Activated CD8-positive, alpha-beta memory T cell treated with anti-CD3 and anti-CD28 coated beads for 36 hours (primary cell): ENCODE data around the gene SAG. TPM values are rescaled to one million over a fixed set of nuclear protein-coding genes. Genes with fewer than 3 reads are reported as not detected.
"Not testable (repeated sequence)": the region's sequence is repeated elsewhere in the genome, so short reads cannot be mapped to it uniquely, and the experiment has no call there.

Source experiments
- CTCF ChIA-PET: fragments of 350-600 bp; sonication (Branson Sonifier 250); formaldehyde crosslinking; loops from one replicate; lab custom pipeline; 2021; ENCODE audit warnings: antibody characterized with exemption; lab: Charles Lee
- POLR2A ChIA-PET: fragments of 350-600 bp; sonication (Branson Sonifier 250); formaldehyde crosslinking; loops from one replicate; lab custom pipeline; 2021; ENCODE audit warnings: antibody characterized with exemption; lab: Charles Lee
- total RNA-seq, 2 experiments: library from RNA; stranded (reverse); gene quantifications; one replicate each; pipeline ENCODE4 v1.2.3, GENCODE V29; 2021

Gene SAG
- total RNA-seq, 2 experiments from 2014 or later = 0.15 TPM; not detected in 1

DNA sequence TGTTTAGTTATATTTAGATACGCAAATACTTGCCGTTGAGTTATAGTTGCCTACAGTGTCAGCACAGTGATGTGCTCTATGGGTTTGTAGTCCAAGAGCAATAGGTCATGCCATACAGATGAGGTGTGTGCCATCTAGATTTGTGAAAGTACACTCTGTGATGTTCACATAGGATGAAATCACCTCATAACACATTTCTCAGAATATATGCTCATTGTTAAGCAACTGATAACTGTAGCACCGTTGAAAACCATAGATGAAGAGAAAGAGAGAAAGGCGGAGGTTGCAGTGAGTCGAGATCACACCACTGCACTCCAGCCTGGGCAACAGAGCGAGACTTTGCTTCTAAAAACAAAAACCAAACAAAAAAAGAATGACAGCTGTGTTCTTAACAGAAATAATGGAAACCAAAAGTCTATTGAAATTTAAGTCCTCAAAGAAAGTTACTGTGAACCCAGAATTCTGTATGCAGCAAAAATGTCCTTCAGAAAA, 56.2 kb downstream of the SAG start:
- POLR2A ChIA-PET = no interaction called here
- CTCF ChIA-PET = interaction anchor here (1.2 kb wide), 1 partner anchor 9 kb away, joined by 3 read pairs; no protein-coding TSS in a partner anchor

GRCh38 chr2:233365861-233366520, 58.4 kb downstream of the SAG start:
- ChIA-PET CTCF (interaction anchor here (0.7 to 1.5 kb wide), 2 partner anchors 12 to 38 kb away, joined by 3 read pairs; partner anchors contain the start of gene DGKD), POLR2A (no interaction called here)

DNA sequence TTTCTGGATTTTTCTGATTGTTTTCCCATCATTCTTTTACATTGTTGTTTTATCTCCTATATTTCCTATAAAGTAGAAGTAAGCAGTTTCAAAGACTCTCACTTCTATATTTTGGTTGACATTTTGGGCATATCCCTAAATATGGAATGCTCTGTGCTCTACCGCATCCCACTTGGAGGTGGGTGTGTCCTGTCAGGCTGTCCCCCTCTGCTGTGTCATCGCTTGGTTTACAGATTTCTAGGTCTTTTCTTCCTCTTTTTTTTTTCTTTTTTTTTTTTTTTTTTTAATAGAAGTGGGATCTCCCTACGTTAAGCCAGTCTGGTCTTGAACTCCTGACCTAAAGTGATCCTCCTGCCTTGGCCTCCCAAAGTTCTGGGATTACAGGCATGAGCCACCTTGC, 60.0 kb downstream of the SAG start:
- CTCF ChIA-PET = no interaction called here

DNA sequence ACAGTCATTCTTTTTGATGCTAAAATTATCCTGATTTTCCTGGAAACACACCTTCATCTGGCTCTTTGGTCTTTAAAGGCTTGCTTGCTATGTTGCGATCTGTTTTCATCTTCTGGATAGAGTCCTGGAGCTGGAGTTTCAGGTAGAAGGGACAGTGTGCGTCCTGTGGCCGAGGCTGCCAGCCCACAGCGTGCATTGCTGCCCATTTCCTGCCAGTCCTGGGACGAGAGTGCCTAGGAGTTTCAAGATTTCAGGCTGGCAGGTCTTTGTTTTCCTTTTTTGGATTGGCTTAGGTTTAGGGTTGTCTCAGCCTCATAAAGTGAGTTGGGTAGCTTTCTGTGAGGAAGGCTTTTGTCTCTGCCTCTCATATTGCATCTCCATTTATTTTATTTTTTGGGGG, 61.1 kb downstream of the SAG start:
- ChIA-PET CTCF (no interaction called here), POLR2A (interaction anchor here (0.5 to 0.6 kb wide), 2 partner anchors 73 to 137 kb away, joined by 3 to 7 read pairs; no protein-coding TSS in a partner anchor)

More for the DNA sequence above, 60.0 kb downstream of the SAG start:
- POLR2A ChIA-PET = interaction anchor here (0.7 kb wide), 1 partner anchor 307 kb away, joined by 7 read pairs; no protein-coding TSS in a partner anchor

- POLR2A ChIA-PET = no interaction called here
- CTCF ChIA-PET = no interaction called here
Observed at GRCh38 chr2:233369462-233369861, 61.8 kb downstream of the SAG start.

GRCh38 chr2:233369897-233370685, 62.5 kb downstream of the SAG start:
- POLR2A ChIA-PET = no interaction called here
- CTCF ChIA-PET = no interaction called here

DNA sequence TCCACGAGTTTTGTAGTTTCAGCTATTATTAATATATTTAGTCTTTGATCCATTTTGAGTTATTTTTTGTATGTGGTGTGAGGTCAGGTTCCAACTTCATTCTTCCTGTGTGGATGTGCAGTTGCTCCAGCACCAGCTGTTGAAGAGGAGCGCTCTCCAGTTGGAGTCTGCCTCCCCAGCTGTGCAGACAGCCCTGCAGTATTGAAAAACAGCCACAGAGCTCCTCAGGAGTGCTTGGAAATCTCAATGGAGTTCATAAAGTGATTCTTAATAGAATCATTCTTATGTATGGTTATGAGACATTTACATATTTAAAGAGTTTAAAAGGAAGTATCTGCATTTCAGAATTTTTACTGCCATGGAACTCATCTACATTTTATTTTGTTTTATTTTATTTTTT, 64.0 kb downstream of the SAG start:
- CTCF ChIA-PET = interaction anchor here (1.1 kb wide), 1 partner anchor 12 kb away, joined by 4 read pairs; no protein-coding TSS in a partner anchor
- POLR2A ChIA-PET = no interaction called here

GRCh38 chr2:233372855-233373254, 65.2 kb downstream of the SAG start:
- POLR2A ChIA-PET = no interaction called here

DNA sequence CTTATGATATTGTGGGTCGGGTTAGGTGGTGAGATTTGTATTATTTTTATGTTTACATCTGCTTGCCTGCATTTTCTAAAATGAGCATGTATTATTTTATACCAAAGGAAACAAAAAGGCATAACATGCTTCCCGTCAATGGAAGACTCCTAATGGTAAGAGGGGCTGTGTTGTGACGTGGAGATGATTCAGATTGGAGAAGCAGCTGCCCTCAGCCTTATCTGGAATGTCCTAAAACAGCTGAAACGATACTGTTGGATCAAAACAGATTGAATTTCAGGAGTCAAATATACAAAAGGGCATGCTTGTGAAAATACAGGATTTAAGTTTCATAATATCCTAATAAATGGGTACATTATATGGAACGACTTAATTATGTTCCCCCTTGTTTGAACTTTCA, 65.7 kb downstream of the SAG start:
- ChIA-PET POLR2A (no interaction called here), CTCF (no interaction called here)

More at GRCh38 chr2:233372855-233373254, 65.2 kb downstream of the SAG start:
- CTCF ChIA-PET = interaction anchor here (1.1 kb wide), 1 partner anchor 11 kb away, joined by 4 read pairs; no protein-coding TSS in a partner anchor

- POLR2A ChIA-PET, CTCF ChIA-PET: not testable (repeated sequence)
Observed at GRCh38 chr2:233374776-233375175, 67.2 kb downstream of the SAG start.

GRCh38 chr2:233375490-233376314, 68.1 kb downstream of the SAG start:
- CTCF ChIA-PET = no interaction called here
- POLR2A ChIA-PET = no interaction called here

- POLR2A ChIA-PET = no interaction called here
- CTCF ChIA-PET = interaction anchor here (0.9 kb wide), 1 partner anchor 11 kb away, joined by 3 read pairs; no protein-coding TSS in a partner anchor
Observed at GRCh38 chr2:233379034-233379433, 71.4 kb downstream of the SAG start.

GRCh38 chr2:233379441-233379840, 71.8 kb downstream of the SAG start:
- CTCF ChIA-PET = no interaction called here

DNA sequence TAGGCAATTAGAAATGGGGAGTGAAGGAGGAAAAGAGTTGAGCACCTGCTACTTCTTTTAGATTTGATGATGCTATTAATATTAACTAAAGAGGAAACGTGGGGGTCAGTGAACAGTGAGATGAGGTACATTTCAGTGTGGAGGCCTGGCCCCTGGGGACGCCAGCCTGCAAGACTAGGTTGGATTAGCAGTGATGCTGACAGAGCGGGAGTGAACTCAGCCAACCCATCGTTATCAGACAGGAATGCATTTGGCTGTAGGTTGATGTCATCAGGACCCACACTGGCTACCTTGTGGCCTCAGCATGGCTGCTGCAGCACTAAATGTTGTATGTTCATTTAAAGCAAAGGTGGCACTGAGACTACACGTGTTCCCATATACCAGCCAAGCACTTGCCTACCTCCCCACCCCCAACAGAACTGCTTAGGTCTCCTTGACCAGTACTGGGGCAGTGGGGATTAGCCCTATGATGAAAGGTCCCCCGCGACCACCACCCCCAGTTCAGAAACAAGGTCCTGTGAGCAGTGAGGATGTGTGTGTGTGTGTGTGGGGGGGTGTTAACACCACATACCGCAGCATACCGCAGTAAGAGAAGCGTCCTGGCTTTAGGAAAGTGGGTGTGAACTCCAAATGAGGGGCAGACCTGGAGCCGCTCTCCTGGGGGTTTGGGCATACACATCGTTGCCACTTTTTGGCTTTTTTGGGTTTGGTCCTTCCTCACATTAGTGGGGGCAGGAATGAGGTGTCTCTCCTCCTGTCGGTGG, 72.7 kb downstream of the SAG start:
- ChIA-PET CTCF (no interaction called here), POLR2A (no interaction called here)

More at GRCh38 chr2:233379441-233379840, 71.8 kb downstream of the SAG start:
- POLR2A ChIA-PET = no interaction called here

- CTCF ChIA-PET = no interaction called here
- POLR2A ChIA-PET = no interaction called here
Observed at GRCh38 chr2:233380995-233381637, 73.5 kb downstream of the SAG start.

GRCh38 chr2:233381638-233381995, 74.0 kb downstream of the SAG start:
- ChIA-PET POLR2A (no interaction called here), CTCF (no interaction called here)

DNA sequence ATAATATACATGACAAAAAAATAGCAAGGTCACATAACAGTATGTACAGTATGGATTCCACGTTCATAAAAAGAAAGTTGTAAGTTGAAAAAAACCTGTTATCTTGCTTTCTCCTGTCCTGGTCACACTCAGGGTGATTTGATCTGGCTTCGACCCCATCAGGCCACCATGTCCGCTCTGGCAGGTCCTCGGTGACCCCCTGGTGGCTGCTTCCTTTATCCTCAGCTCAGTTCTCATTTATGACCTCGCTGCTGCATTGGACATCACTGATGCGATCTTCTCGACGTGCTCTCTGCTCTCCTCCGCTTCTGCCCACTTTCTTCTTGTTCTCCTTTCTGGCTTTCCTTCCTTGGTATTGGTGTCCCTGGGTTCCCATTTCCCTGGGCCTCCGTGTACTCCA, 76.4 kb downstream of the SAG start:
- POLR2A ChIA-PET = interaction anchor here (1.1 to 1.6 kb wide), 2 partner anchors 28 to 33 kb away, joined by 3 to 6 read pairs; no protein-coding TSS in a partner anchor

More for the DNA sequence above, 76.4 kb downstream of the SAG start:
- CTCF ChIA-PET = interaction anchor here (0.9 to 2.2 kb wide), 4 partner anchors 12 to 43 kb away, joined by 3 to 7 read pairs (median 4); no protein-coding TSS in a partner anchor
